Muscle of back (tissue), 13 donors: ENCODE results near the gene TRHDE. TPM values are rescaled to one million over a fixed set of nuclear protein-coding genes. Genes with fewer than 3 reads are reported as not detected.

Experiments
- DNase-seq, 3 donors: peaks; one replicate each; pipeline versions ENCODE4 v3.0.0 to v3.0.0-alpha.2; 2013
- long read RNA-seq, 9 donors: transcript quantifications; one replicate each; lab custom pipeline, GENCODE V29; 2026
- polyA plus RNA-seq, 10 donors: library from polyadenylated mRNA; unstranded; fragments of 120-200 nt; gene quantifications; one replicate each; pipeline ENCODE4 v1.2.1, GENCODE V29; 2013; ENCODE audit not compliant: insufficient read length in 10 of 10

TRHDE gene, protein sequence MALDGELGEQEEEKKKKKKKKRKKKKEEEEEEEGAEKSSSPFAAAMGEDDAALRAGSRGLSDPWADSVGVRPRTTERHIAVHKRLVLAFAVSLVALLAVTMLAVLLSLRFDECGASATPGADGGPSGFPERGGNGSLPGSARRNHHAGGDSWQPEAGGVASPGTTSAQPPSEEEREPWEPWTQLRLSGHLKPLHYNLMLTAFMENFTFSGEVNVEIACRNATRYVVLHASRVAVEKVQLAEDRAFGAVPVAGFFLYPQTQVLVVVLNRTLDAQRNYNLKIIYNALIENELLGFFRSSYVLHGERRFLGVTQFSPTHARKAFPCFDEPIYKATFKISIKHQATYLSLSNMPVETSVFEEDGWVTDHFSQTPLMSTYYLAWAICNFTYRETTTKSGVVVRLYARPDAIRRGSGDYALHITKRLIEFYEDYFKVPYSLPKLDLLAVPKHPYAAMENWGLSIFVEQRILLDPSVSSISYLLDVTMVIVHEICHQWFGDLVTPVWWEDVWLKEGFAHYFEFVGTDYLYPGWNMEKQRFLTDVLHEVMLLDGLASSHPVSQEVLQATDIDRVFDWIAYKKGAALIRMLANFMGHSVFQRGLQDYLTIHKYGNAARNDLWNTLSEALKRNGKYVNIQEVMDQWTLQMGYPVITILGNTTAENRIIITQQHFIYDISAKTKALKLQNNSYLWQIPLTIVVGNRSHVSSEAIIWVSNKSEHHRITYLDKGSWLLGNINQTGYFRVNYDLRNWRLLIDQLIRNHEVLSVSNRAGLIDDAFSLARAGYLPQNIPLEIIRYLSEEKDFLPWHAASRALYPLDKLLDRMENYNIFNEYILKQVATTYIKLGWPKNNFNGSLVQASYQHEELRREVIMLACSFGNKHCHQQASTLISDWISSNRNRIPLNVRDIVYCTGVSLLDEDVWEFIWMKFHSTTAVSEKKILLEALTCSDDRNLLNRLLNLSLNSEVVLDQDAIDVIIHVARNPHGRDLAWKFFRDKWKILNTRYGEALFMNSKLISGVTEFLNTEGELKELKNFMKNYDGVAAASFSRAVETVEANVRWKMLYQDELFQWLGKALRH
- 1 to 10 TPM in 3 of 10 donors, under 1 TPM in 7; 0.37 to 2.1 (median 0.74) TPM for polyA plus RNA-seq
- long read RNA-seq, donor 1, result 0 reads
- long read RNA-seq, donor 2, result 0 reads
- long read RNA-seq, donor 3, result 0 reads
- long read RNA-seq, donor 4, result 0 reads
- long read RNA-seq, donor 5, result 0 reads
- long read RNA-seq, donor 6, result 0 reads
- long read RNA-seq, donor 7, result 0 reads
- long read RNA-seq, donor 8, result 0 reads
- long read RNA-seq, donor 9, result 0 reads

DNA sequence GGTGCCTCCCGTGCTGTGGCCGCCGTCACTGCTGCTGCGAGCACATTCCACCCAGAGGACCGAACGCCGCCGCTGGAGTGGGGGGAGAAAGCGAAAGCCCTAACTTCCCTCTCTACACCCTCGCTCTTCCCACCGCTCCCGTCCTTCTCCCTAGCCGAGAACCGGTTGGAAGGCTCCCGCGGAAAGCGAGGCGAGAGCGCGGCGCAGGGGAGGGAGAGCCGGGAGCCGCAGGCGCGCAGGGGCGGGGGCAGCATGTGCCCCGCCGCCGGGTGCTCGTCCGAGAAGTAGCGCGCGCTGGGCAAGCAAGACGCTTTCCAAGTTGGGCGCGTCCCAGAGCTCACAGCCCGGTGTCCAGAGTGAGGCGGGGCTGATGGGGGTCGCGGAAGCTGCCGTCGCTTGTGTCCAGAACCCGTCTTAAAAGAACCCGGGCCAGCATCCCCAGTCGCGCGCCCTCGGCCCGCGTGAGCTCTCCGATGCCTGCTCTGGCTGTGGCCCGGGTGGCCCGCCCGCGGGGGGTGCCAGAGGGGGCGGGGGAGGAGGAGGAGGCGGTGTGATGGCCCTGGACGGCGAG is at the start of gene TRHDE:
TRHDE (plus strand) TSS at position 280 of the 571 bp plus-strand sequence; CDS start at position 554, 274 bp downstream.
- DNase-seq, result peak; percentile 38 to 83 (median 49)

GRCh38 chr12:72226510-72226909 is 45.7 kb upstream of the TRHDE start:
- DNase-seq, result no peak

DNA sequence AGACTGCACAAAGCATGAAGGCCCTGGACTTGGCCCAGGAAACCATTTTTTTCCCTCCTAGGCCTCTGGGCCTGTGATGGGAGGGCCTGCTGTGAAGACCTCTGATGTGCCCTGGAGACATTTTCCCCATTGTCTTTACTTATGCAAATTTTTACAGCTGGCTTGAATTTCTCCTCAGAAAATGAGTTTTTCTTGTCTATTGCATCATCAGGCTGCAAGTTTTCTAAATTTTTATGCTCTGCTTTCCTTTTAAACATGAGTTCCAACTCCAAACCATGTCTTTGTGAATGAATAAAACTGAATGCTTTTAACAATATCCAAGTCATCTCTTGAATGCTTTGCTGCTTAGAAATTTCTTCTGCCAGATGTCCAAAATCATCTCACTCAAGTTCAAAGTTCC is 43.7 kb upstream of the TRHDE start:
- DNase-seq, result no peak

DNA sequence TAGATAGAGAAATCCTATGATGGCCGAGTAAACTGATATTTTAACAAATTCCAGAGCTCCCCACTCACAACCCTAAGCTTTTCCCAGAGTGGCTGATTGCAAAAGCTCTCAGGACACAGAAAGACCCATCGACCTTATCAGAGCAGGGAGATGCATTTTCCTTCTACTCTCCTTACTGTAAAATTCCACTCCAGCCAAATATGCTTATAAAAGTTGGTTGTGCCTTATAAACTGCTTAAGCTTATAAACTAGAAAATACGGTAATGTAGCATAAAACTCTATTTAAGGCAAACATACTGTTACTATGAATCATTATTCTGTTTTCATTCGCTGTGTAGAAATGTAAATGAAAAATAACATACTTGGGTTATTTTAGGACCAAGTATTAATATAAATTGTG is 41.6 kb upstream of the TRHDE start:
- peak in 1 of 3 donors; percentile 79 for DNase-seq

GRCh38 chr12:72234886-72235285 is 37.3 kb upstream of the TRHDE start:
- no peak for DNase-seq

DNA sequence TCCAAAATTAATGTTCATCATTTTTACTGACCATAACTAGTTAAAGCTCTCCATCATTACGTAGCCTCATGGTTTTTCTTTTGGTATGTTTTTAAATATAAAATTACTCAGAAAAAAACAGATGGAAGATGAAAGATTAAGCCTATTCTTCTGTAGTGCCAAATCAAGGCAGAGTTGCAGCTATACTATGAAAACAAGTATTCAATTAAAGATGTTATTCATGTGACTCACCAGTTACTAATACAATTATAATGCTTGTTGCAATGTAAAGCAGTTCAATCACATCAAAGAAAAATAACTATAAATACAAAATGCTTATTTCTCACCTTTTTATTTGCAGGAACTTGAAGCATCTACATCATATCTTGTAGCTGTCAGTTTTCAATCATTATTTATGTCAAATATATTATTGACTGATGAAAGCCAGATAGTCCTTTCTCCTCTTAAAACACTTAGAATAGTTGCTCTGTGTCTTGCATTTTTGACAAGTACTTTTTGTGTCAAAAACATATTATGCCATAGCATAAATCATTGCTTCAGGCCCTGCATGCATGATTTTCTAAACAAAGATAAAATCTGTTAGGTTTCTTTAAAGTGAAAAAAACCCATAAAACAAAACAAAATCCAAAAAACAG is 36.0 kb upstream of the TRHDE start:
- peak in 1 of 3 donors; percentile 31 for DNase-seq

- DNase-seq, result no peak
Observed at GRCh38 chr12:72241552-72241951, 30.6 kb upstream of the TRHDE start.

DNA sequence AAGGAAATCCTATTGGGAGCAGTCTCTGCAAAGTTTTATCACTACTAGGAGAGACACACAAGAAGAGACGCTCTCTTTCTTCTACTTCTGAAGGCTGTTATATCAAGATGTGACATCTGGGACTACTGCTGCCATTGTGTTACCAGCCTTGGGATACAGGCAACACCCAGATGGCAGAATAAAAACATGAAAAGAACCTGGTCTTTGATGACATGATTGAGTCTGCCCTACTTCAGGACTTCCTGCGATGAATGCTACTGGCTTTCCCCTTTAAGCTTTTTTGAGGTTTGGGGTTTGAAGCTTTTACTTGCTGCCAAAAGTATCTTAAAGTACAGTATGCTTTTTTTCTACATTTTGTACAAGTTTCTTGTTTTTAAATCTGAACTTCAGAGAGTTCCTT is 29.2 kb upstream of the TRHDE start:
- no peak for DNase-seq

GRCh38 chr12:72246370-72246769 is 25.8 kb upstream of the TRHDE start:
- DNase-seq, result no peak

GRCh38 chr12:72250346-72250745 is 21.8 kb upstream of the TRHDE start:
- DNase-seq, result no peak

- no peak for DNase-seq
Observed at GRCh38 chr12:72256725-72257124, 15.4 kb upstream of the TRHDE start.

DNA sequence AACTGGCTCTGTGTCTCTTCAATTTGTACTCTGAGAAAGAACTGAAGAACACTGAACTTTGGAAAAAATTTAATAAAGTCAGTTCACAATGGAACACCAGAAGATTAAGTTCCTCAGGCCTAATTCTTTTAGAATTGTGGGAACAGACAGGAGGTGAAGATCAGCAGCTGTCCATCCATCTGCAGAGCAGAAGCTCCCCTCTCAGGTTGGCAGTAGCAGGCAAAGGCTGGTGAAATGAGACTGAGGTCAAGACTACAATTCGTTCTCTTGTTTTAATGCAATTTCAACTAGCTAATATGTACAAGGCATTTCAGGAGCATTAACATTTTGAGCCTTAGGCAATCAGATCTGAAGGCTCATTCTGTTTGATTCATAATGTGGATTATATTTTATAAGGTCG is 10.3 kb upstream of the TRHDE start:
- DNase-seq, result no peak

GRCh38 chr12:72264548-72265175 is 7.5 kb upstream of the TRHDE start:
- peak in 1 of 3 donors; percentile 29 for DNase-seq

DNA sequence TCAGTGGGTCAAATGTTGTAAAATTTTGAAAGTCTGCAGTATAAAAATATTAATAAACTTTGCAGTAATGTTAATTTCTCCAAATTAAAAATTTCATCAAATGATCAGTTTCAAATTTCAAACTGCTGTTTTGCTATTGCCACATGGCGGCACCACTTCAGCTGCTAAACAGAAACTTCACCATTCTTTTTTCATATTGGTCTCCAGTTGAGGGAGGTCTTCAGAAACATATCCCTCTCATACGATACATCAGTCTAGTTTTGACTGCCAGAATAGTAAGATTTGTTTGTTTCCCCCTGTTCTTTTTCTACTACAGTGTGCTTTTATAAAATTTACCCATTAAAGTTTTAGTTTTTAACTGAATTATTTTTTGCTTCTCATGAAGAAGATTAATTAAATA is 4.2 kb upstream of the TRHDE start:
- DNase-seq, result no peak

DNA sequence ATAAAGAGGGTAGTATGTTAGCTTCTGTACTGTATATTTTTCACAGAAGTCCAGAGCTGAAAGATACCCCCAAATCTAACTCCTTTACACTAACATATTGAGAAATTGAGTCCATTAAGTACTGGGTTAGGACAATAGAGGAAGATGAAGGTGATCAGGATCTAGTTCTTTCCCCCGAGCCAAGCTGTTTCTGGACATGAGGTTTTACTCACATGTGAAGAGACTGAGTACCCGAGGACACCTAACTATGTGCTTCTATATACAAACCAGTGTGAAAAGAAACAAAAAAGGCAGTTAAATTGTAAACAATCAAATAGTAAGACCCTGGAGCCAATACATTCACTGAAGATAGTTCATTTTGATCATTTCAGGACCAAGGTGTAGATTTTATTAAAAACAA is 3.8 kb upstream of the TRHDE start:
- no peak for DNase-seq

- DNase-seq, result no peak
Observed at GRCh38 chr12:72269491-72269890, 2.7 kb upstream of the TRHDE start.

GRCh38 chr12:72270246-72270645 is 1.9 kb upstream of the TRHDE start:
- DNase-seq, result no peak

- DNase-seq, result peak in 1 of 3 donors; percentile 21
Observed at GRCh38 chr12:72270961-72271360, 1.2 kb upstream of the TRHDE start.

GRCh38 chr12:72271451-72272090 is 599 bp upstream of the TRHDE start:
- peak; percentile 35 to 77 (median 35) for DNase-seq
